ENCODE measurements around the gene ADAM15.

Gene ADAM15

GRCh38 chr1:155070721-155071569 is 19.8 kb downstream of the ADAM15 start:
- H3K4me3 ChIP-seq (ENCODE audit: low read depth, low read length): no peak overlapping the region
- peak; percentile 71 for DNase-seq (ENCODE audit: low read depth)
- TF ChIP-seq POLR2A (IDR thresholded peaks at IDR 0.05; ENCODE audit: extremely low read depth, insufficient read length) (no peak), CTCF (IDR thresholded peaks at IDR 0.05; ENCODE audit: low read depth, low read length) (no peak), MAX (IDR thresholded peaks at IDR 0.05; ENCODE audit: low read depth, low read length) (no peak), MYC (IDR thresholded peaks at IDR 0.05; ENCODE audit: low read depth, low read length) (no peak)

- no peak overlapping the region for H3K4me3 ChIP-seq (ENCODE audit: low read depth, low read length)
- DNase-seq (ENCODE audit: low read depth): no peak
- no peak for TF ChIP-seq CTCF (IDR thresholded peaks at IDR 0.05; ENCODE audit: low read depth, low read length)
- no peak for TF ChIP-seq POLR2A (IDR thresholded peaks at IDR 0.05; ENCODE audit: extremely low read depth, insufficient read length)
- no peak for TF ChIP-seq MAX (IDR thresholded peaks at IDR 0.05; ENCODE audit: low read depth, low read length)
- TF ChIP-seq MYC (IDR thresholded peaks at IDR 0.05; ENCODE audit: low read depth, low read length): no peak
These were observed 20.6 kb downstream of the ADAM15 start for GRCh38 chr1:155071701-155072100.

GRCh38 chr1:155072531-155073289 is 21.6 kb downstream of the ADAM15 start:
- no peak for TF ChIP-seq MAX (IDR thresholded peaks at IDR 0.05; ENCODE audit: low read depth, low read length)
- TF ChIP-seq POLR2A (IDR thresholded peaks at IDR 0.05; ENCODE audit: extremely low read depth, insufficient read length): no peak
- no peak for TF ChIP-seq CTCF (IDR thresholded peaks at IDR 0.05; ENCODE audit: low read depth, low read length)
- no peak for TF ChIP-seq MYC (IDR thresholded peaks at IDR 0.05; ENCODE audit: low read depth, low read length)
- H3K4me3 ChIP-seq (ENCODE audit: low read depth, low read length): no peak overlapping the region

GRCh38 chr1:155073377-155074242 is 22.5 kb downstream of the ADAM15 start:
- no peak for DNase-seq (ENCODE audit: low read depth)
- TF ChIP-seq POLR2A (IDR thresholded peaks at IDR 0.05; ENCODE audit: extremely low read depth, insufficient read length) (no peak), CTCF (IDR thresholded peaks at IDR 0.05; ENCODE audit: low read depth, low read length) (no peak), MAX (IDR thresholded peaks at IDR 0.05; ENCODE audit: low read depth, low read length) (no peak), MYC (IDR thresholded peaks at IDR 0.05; ENCODE audit: low read depth, low read length) (no peak)
- no peak overlapping the region for H3K4me3 ChIP-seq (ENCODE audit: low read depth, low read length)

More at GRCh38 chr1:155072531-155073289, 21.6 kb downstream of the ADAM15 start:
- DNase-seq (ENCODE audit: low read depth): no peak

GRCh38 chr1:155075535-155075934 is 24.4 kb downstream of the ADAM15 start:
- H3K4me3 ChIP-seq (ENCODE audit: low read depth, low read length): no peak overlapping the region
- no peak for TF ChIP-seq MAX (IDR thresholded peaks at IDR 0.05; ENCODE audit: low read depth, low read length)
- TF ChIP-seq POLR2A (IDR thresholded peaks at IDR 0.05; ENCODE audit: extremely low read depth, insufficient read length): no peak
- TF ChIP-seq CTCF (IDR thresholded peaks at IDR 0.05; ENCODE audit: low read depth, low read length): no peak
- TF ChIP-seq MYC (IDR thresholded peaks at IDR 0.05; ENCODE audit: low read depth, low read length): no peak
- no peak for DNase-seq (ENCODE audit: low read depth)
